ENCODE data around the gene PKN1. TPM values are rescaled to one million over a fixed set of nuclear protein-coding genes. Genes with fewer than 3 reads are reported as not detected.

Gene PKN1
- total and polyA plus RNA-seq, 2 experiments from 2014 or later, result 86.8 to 201 TPM

DNA sequence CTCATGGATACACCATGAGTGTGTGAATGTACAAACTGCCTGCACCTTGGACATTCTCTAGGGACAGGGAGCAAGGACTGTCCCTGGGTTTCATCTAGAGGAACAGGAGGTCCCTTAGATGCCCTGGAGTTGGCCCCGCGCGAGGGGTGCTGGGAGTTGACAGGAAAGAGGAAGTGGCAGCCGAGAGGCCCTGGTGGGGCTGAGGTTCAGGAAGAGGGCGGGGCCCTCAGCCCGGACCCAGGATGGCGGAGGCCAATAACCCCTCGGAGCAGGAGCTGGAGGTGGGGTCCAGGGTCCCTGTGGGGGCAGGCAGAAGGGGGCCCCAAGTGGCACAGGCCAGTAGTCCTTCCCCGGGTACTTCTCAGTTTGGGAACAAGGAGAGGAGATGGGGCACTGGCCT, 6.9 kb downstream of the PKN1 start (continued):
- TF ChIP-seq, protein P1, sequence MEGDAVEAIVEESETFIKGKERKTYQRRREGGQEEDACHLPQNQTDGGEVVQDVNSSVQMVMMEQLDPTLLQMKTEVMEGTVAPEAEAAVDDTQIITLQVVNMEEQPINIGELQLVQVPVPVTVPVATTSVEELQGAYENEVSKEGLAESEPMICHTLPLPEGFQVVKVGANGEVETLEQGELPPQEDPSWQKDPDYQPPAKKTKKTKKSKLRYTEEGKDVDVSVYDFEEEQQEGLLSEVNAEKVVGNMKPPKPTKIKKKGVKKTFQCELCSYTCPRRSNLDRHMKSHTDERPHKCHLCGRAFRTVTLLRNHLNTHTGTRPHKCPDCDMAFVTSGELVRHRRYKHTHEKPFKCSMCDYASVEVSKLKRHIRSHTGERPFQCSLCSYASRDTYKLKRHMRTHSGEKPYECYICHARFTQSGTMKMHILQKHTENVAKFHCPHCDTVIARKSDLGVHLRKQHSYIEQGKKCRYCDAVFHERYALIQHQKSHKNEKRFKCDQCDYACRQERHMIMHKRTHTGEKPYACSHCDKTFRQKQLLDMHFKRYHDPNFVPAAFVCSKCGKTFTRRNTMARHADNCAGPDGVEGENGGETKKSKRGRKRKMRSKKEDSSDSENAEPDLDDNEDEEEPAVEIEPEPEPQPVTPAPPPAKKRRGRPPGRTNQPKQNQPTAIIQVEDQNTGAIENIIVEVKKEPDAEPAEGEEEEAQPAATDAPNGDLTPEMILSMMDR (conservative IDR thresholded peaks at IDR 0.05; ENCODE audit: low read depth in 2 of 2), result no peak
- TF ChIP-seq, protein P2, sequence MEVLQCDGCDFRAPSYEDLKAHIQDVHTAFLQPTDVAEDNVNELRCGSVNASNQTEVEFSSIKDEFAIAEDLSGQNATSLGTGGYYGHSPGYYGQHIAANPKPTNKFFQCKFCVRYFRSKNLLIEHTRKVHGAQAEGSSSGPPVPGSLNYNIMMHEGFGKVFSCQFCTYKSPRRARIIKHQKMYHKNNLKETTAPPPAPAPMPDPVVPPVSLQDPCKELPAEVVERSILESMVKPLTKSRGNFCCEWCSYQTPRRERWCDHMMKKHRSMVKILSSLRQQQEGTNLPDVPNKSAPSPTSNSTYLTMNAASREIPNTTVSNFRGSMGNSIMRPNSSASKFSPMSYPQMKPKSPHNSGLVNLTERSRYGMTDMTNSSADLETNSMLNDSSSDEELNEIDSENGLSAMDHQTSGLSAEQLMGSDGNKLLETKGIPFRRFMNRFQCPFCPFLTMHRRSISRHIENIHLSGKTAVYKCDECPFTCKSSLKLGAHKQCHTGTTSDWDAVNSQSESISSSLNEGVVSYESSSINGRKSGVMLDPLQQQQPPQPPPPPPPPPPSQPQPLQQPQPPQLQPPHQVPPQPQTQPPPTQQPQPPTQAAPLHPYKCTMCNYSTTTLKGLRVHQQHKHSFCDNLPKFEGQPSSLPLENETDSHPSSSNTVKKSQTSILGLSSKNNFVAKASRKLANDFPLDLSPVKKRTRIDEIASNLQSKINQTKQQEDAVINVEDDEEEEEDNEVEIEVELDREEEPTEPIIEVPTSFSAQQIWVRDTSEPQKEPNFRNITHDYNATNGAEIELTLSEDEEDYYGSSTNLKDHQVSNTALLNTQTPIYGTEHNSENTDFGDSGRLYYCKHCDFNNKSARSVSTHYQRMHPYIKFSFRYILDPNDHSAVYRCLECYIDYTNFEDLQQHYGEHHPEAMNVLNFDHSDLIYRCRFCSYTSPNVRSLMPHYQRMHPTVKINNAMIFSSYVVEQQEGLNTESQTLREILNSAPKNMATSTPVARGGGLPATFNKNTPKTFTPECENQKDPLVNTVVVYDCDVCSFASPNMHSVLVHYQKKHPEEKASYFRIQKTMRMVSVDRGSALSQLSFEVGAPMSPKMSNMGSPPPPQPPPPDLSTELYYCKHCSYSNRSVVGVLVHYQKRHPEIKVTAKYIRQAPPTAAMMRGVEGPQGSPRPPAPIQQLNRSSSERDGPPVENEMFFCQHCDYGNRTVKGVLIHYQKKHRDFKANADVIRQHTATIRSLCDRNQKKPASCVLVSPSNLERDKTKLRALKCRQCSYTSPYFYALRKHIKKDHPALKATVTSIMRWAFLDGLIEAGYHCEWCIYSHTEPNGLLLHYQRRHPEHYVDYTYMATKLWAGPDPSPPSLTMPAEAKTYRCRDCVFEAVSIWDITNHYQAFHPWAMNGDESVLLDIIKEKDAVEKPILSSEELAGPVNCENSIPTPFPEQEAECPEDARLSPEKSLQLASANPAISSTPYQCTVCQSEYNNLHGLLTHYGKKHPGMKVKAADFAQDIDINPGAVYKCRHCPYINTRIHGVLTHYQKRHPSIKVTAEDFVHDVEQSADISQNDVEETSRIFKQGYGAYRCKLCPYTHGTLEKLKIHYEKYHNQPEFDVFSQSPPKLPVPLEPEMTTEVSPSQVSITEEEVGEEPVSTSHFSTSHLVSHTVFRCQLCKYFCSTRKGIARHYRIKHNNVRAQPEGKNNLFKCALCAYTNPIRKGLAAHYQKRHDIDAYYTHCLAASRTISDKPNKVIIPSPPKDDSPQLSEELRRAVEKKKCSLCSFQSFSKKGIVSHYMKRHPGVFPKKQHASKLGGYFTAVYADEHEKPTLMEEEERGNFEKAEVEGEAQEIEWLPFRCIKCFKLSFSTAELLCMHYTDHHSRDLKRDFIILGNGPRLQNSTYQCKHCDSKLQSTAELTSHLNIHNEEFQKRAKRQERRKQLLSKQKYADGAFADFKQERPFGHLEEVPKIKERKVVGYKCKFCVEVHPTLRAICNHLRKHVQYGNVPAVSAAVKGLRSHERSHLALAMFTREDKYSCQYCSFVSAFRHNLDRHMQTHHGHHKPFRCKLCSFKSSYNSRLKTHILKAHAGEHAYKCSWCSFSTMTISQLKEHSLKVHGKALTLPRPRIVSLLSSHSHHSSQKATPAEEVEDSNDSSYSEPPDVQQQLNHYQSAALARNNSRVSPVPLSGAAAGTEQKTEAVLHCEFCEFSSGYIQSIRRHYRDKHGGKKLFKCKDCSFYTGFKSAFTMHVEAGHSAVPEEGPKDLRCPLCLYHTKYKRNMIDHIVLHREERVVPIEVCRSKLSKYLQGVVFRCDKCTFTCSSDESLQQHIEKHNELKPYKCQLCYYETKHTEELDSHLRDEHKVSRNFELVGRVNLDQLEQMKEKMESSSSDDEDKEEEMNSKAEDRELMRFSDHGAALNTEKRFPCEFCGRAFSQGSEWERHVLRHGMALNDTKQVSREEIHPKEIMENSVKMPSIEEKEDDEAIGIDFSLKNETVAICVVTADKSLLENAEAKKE (CRISPR knock-in tag; IDR thresholded peaks at IDR 0.05), result no peak

DNA sequence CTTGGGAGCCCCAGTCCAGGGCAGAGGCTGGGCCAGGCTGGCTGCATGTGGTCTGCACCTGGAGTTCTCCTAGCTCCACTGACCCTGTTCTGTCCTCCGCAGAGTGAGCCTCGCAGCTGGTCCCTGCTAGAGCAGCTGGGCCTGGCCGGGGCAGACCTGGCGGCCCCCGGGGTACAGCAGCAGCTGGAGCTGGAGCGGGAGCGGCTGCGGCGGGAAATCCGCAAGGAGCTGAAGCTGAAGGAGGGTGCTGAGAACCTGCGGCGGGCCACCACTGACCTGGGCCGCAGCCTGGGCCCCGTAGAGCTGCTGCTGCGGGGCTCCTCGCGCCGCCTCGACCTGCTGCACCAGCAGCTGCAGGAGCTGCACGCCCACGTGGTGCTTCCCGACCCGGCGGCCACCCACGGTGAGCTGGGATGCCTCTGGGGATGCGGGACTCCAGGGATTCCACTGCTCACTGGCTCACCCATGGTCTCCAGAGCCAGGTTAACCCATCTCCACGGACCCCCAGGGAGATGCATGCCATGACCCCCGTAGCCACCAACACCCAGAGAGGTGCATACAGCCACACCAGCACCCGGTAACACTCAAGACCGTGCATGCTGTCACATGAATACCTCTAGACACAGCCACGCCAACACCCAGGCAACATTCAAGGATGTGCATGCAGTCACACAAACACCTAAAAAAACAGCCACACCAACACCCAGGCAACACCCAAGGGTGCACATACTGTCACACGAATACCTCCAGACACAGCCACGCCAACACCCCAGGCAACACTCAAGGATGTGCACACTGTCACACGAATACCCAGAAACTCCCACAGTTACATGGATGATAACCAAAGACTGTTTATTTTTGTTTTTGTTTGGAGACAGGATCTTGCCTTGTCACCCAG, 8.2 kb downstream of the PKN1 start:
- Histone ChIP-seq H3K4me1 (ENCODE audit: insufficient read depth) (no peaks in the 10 kb centered on the region), H3K36me3 (ENCODE audit: insufficient read depth) (peaks cover 15% of the 10 kb centered on the region), H4K20me1 (replicated peaks; ENCODE audit: insufficient read depth) (peaks cover 10% of the 10 kb centered on the region), H3K27me3 (ENCODE audit: insufficient read depth) (no peaks in the 10 kb centered on the region), H3K27ac (ENCODE audit: low read depth) (no peak overlapping the region), H3K4me2 (no peak overlapping the region), H2AFZ (no peak overlapping the region), H3F3A (replicated peaks; ENCODE audit: low read depth) (peaks cover 10% of the 10 kb centered on the region; the same call in 1 of the 2 replicates), H3K79me2 (replicated peaks; ENCODE audit: insufficient read depth) (peaks cover 31% of the 10 kb centered on the region), H3K4me3 (no peak overlapping the region), H3K9me2 (ENCODE audit: insufficient read depth) (no peaks in the 10 kb centered on the region)
- Mint-ChIP-seq H3K27ac (no peak overlapping the region), H3K4me1 (peaks cover 5% of the 10 kb centered on the region; the same call in 2 of the 3 replicates), H3K36me3 (ENCODE audit: low read depth) (peaks cover 40% of the 10 kb centered on the region), H3K9me3 (no peaks in the 10 kb centered on the region; the same call in 2 of the 3 replicates), H3K4me3 (no peak overlapping the region), H3K27me3 (ENCODE audit: insufficient read depth, low read depth, poor library complexity) (peaks cover 9% of the 10 kb centered on the region)
- no peak for ATAC-seq
- no peak for DNase-seq (ENCODE audit: low spot score)
- no peak for TF ChIP-seq JUNB (IDR thresholded peaks at IDR 0.05; ENCODE audit: unreplicated experiment)
- TF ChIP-seq, protein P3, sequence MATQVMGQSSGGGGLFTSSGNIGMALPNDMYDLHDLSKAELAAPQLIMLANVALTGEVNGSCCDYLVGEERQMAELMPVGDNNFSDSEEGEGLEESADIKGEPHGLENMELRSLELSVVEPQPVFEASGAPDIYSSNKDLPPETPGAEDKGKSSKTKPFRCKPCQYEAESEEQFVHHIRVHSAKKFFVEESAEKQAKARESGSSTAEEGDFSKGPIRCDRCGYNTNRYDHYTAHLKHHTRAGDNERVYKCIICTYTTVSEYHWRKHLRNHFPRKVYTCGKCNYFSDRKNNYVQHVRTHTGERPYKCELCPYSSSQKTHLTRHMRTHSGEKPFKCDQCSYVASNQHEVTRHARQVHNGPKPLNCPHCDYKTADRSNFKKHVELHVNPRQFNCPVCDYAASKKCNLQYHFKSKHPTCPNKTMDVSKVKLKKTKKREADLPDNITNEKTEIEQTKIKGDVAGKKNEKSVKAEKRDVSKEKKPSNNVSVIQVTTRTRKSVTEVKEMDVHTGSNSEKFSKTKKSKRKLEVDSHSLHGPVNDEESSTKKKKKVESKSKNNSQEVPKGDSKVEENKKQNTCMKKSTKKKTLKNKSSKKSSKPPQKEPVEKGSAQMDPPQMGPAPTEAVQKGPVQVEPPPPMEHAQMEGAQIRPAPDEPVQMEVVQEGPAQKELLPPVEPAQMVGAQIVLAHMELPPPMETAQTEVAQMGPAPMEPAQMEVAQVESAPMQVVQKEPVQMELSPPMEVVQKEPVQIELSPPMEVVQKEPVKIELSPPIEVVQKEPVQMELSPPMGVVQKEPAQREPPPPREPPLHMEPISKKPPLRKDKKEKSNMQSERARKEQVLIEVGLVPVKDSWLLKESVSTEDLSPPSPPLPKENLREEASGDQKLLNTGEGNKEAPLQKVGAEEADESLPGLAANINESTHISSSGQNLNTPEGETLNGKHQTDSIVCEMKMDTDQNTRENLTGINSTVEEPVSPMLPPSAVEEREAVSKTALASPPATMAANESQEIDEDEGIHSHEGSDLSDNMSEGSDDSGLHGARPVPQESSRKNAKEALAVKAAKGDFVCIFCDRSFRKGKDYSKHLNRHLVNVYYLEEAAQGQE (IDR thresholded peaks at IDR 0.05; ENCODE audit: unreplicated experiment), result no peak
